SW480 (cell line): Measurements from ENCODE around the gene ACTR3.

Source experiments
- DNase-seq: peaks from one replicate; pipeline ENCODE4 v3.0.0-alpha.2; 2016; ENCODE audit warnings: low spot score

Gene ACTR3

GRCh38 chr2:114001937-114002336 lies 112.0 kb downstream of the ACTR3 start:
- no peak for DNase-seq

GRCh38 chr2:114005110-114005783 lies 115.4 kb downstream of the ACTR3 start:
- no peak for DNase-seq

- no peak for DNase-seq
These were observed 116.6 kb downstream of the ACTR3 start for GRCh38 chr2:114006460-114006859.

GRCh38 chr2:114007436-114007835 lies 117.5 kb downstream of the ACTR3 start:
- no peak for DNase-seq

- no peak for DNase-seq
These were observed 118.8 kb downstream of the ACTR3 start for GRCh38 chr2:114008720-114009119.

- DNase-seq: no peak
These were observed 119.5 kb downstream of the ACTR3 start for GRCh38 chr2:114009205-114009944.

GRCh38 chr2:114010001-114010400 lies 120.1 kb downstream of the ACTR3 start:
- DNase-seq: no peak

- no peak for DNase-seq
These were observed 121.8 kb downstream of the ACTR3 start for GRCh38 chr2:114011713-114012112.
